Naive thymus-derived CD4-positive, alpha-beta T cell (primary cell): ENCODE data around the gene ACTRT1. TPM values are rescaled to one million over a fixed set of nuclear protein-coding genes. Genes with fewer than 3 reads are reported as not detected.

ENCODE experiments used
- ATAC-seq: fragments of 150-1000 bp; cut with Tn5 transposase; 2 replicates; pipeline ENCODE4 v1.10.0; 2021; ENCODE audit warnings: mild to moderate bottlenecking, moderate library complexity
- CTCF ChIA-PET: fragments of 350-600 bp; sonication (Branson Sonifier 250); formaldehyde crosslinking; loops from one replicate; lab custom pipeline; 2021; ENCODE audit warnings: antibody characterized with exemption; lab: Charles Lee
- POLR2A ChIA-PET: fragments of 350-600 bp; sonication (Branson Sonifier 250); formaldehyde crosslinking; loops from one replicate; lab custom pipeline; 2021; ENCODE audit warnings: antibody characterized with exemption, inconsistent platforms; lab: Charles Lee
- DNase-seq, 9 donors: peaks; one replicate each; pipeline versions ENCODE4 v3.0.0 to v3.0.0-alpha.2; 2020 to 2022; ENCODE audit warnings: mixed read lengths in 1 of 9
- H3K27ac ChIP-seq: one replicate; pipeline ENCODE4 v1.7.0; 2013; ENCODE audit warnings: mild to moderate bottlenecking, low read depth, low read length, moderate library complexity
- H3K27me3 ChIP-seq, 2 donors: one replicate each; pipeline ENCODE4 v1.7.0; 2013; ENCODE audit warnings: low read length in 2 of 2, mild to moderate bottlenecking in 2 of 2, moderate library complexity in 2 of 2; ENCODE audit not compliant: control insufficient read depth in 2 of 2, insufficient read depth in 2 of 2
- H3K36me3 ChIP-seq, 3 experiments: 1 replicate in 2 of 3; 2 replicates in 1 of 3; pipeline ENCODE4 v1.7.0; 2013; ENCODE audit warnings: low read length in 3 of 3, mild to moderate bottlenecking in 3 of 3, moderate library complexity in 1 of 3; ENCODE audit not compliant: insufficient read depth in 3 of 3, control insufficient read depth in 2 of 3
- H3K4me1 ChIP-seq, 2 donors: one replicate each; pipeline ENCODE4 v1.7.0; 2013; ENCODE audit warnings: low read length in 2 of 2, mild to moderate bottlenecking in 2 of 2, moderate library complexity in 1 of 2; ENCODE audit not compliant: control insufficient read depth in 2 of 2, insufficient read depth in 2 of 2
- H3K4me3 ChIP-seq: 2 replicates; pipeline ENCODE4 v1.7.0; 2013; ENCODE audit warnings: mild to moderate bottlenecking, low read length
- H3K9me3 ChIP-seq, 3 experiments: 1 replicate in 2 of 3; 2 replicates in 1 of 3; pipeline ENCODE4 v1.7.0; 2013; ENCODE audit warnings: low read length in 3 of 3; ENCODE audit not compliant: control insufficient read depth in 2 of 3
- H3K27ac Mint-ChIP-seq, 9 donors: one replicate each; pipeline ENCODE4 v1.8.0; 2020 to 2022; ENCODE audit warnings: mixed read lengths in 9 of 9, mild to moderate bottlenecking in 8 of 9, moderate library complexity in 5 of 9, inconsistent platforms in 2 of 9
- H3K27me3 Mint-ChIP-seq, 5 donors: one replicate each; pipeline ENCODE4 v1.8.0; 2021 to 2022; ENCODE audit warnings: mixed read lengths in 5 of 5, mild to moderate bottlenecking in 1 of 5
- H3K36me3 Mint-ChIP-seq, 5 donors: one replicate each; pipeline ENCODE4 v1.8.0; 2020 to 2022; ENCODE audit warnings: mixed read lengths in 5 of 5, mild to moderate bottlenecking in 3 of 5, inconsistent platforms in 1 of 5
- H3K4me1 Mint-ChIP-seq, 7 donors: one replicate each; pipeline ENCODE4 v1.8.0; 2020 to 2022; ENCODE audit warnings: mixed read lengths in 7 of 7, mild to moderate bottlenecking in 3 of 7, inconsistent platforms in 1 of 7
- H3K4me3 Mint-ChIP-seq, 10 donors: one replicate each; pipeline ENCODE4 v1.8.0; 2020 to 2022; ENCODE audit warnings: mild to moderate bottlenecking in 10 of 10, mixed read lengths in 10 of 10, moderate library complexity in 6 of 10, inconsistent platforms in 2 of 10
- H3K9me3 Mint-ChIP-seq, 11 donors: one replicate each; pipeline ENCODE4 v1.8.0; 2020 to 2022; ENCODE audit warnings: mixed read lengths in 11 of 11, mild to moderate bottlenecking in 4 of 11, inconsistent platforms in 1 of 11, moderate library complexity in 1 of 11
- intact Hi-C, 2 donors: fragments of 100-400 bp; cut with micrococcal nuclease; formaldehyde crosslinking; loops; one replicate each; pipeline ENCODE4 v1.15.1; 2023
- polyA plus RNA-seq, 2 donors: library from polyadenylated mRNA; unstranded; fragments of 300-500 nt; fragmentation: Illumina TruSeq; gene quantifications; one replicate each; pipeline ENCODE4 v1.2.3, GENCODE V29; 2021
- total RNA-seq, 6 experiments: library from RNA in 5 of 6; stranded (reverse) in 5 of 6; gene quantifications; 1 replicate in 5 of 6; 2 replicates in 1 of 6; pipeline ENCODE4 v1.2.3 and lab custom pipeline; 2021 to 2026

ACTRT1 gene
- not detected for total RNA-seq
- polyA plus RNA-seq, result not detected
- not detected for total RNA-seq (lab: John Stamatoyannopoulos, UW)

DNA sequence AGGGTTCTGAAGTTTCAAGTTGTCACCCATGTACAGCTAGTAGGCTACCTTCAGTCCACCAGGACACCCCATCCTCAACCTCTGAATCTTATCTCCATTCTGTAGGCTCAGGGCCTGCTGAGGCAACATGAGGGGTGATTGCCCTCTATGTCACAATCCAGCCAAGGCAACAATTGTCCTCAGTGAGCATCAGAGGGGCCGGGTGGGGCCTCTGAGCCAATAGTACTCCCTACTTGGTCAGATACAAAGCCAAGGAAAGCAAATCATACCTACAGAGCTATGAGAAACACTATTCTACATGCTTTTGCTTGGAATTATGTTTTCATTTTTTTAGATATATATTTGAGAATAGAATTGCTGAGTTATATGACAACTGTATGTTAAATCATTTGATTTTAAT is at the start of gene ACTRT1:
ACTRT1 (minus strand) TSS at position 101 of the 400 bp plus-strand sequence. CDS start 197 bp downstream, outside the sequence.
- Mint-ChIP-seq H3K4me1 (no peaks in the 10 kb centered on the region), H3K9me3 (peaks cover 0 to 2% (median 0%) of the 10 kb centered on the region in 11 donors), H3K27ac (no peak within 1 kb of the TSS), H3K27me3 (no peaks in the 10 kb centered on the region), H3K36me3 (no peaks in the 10 kb centered on the region), H3K4me3 (no peak within 1 kb of the TSS)
- Histone ChIP-seq H3K9me3 (no peaks in the 10 kb centered on the region), H3K27ac (no peak within 1 kb of the TSS), H3K4me3 (no peak within 1 kb of the TSS), H3K36me3 (no peaks in the 10 kb centered on the region), H3K27me3 (no peaks in the 10 kb centered on the region), H3K4me1 (no peaks in the 10 kb centered on the region)
- ChIA-PET CTCF (no interaction called here), POLR2A (no interaction called here)
- DNase-seq, result no peak
- ATAC-seq, result no peak
- intact Hi-C loops, result no loop called here

DNA sequence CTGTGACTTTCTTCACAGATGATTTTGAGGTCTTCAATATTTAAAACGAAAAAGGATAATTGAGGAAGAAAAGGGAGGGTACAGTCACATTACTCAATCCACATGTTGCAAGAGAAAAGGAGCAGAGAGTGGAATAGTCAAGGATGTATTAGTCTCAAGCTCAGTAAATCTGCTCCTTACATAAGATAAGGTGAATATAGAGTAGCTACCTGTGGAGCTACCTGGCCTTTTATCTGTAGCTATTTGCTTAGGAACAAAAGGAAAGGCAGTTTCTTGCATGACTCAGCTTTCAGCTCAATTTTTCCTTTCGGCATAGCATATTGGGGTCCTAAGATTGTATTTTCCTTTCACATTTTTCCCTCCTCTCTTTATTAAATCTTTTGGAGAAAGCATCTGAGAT is 26.3 kb upstream of the ACTRT1 start:
- DNase-seq, result no peak
- Histone ChIP-seq H3K9me3 (no peaks in the 10 kb centered on the region), H3K4me3 (no peak overlapping the region), H3K4me1 (no peaks in the 10 kb centered on the region), H3K27me3 (no peaks in the 10 kb centered on the region), H3K36me3 (no peaks in the 10 kb centered on the region), H3K27ac (no peak overlapping the region)
- no peak for ATAC-seq
- ChIA-PET CTCF (no interaction called here), POLR2A (no interaction called here)
- H3K27ac Mint-ChIP-seq, result no peak overlapping the region
- H3K27me3 Mint-ChIP-seq, result no peaks in the 10 kb centered on the region
- H3K4me1 Mint-ChIP-seq, result no peaks in the 10 kb centered on the region
- intact Hi-C loops, result no loop called here
- H3K9me3 Mint-ChIP-seq, result no peaks in the 10 kb centered on the region
- no peak overlapping the region for H3K4me3 Mint-ChIP-seq
- H3K36me3 Mint-ChIP-seq, result no peaks in the 10 kb centered on the region

DNA sequence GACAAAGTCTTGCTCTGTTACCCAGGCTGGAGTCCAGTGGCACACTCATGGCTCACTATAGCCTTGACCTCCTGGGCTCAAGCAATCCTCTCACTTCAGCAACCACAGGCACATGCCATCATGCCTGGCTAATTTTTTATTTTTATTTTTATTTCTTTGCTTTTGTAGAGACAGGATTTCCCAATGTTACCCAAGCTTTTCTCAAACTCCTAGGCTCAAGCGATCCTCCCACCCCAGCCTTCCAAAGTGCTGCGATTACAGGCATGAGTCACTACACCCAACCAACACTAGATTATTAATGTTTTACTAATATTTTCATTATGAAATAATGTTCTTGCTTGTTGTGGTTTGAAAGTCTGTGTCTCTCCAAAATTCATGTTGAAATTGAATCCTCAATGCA is 5.2 kb upstream of the ACTRT1 start:
- peaks cover 0 to 8% (median 5%) of the 10 kb centered on the region in 11 donors for H3K9me3 Mint-ChIP-seq
- POLR2A ChIA-PET, result no interaction called here
- H3K4me1 Mint-ChIP-seq, result no peaks in the 10 kb centered on the region
- no peaks in the 10 kb centered on the region for H3K27me3 Mint-ChIP-seq
- H3K4me3 Mint-ChIP-seq, result no peak overlapping the region
- DNase-seq, result no peak
- ATAC-seq, result no peak
- Histone ChIP-seq H3K4me1 (no peaks in the 10 kb centered on the region), H3K36me3 (no peaks in the 10 kb centered on the region), H3K4me3 (no peak overlapping the region), H3K27me3 (no peaks in the 10 kb centered on the region), H3K27ac (no peak overlapping the region), H3K9me3 (no peaks in the 10 kb centered on the region)
- H3K36me3 Mint-ChIP-seq, result no peaks in the 10 kb centered on the region
- intact Hi-C loops, result no loop called here
- CTCF ChIA-PET, result no interaction called here
- no peak overlapping the region for H3K27ac Mint-ChIP-seq

DNA sequence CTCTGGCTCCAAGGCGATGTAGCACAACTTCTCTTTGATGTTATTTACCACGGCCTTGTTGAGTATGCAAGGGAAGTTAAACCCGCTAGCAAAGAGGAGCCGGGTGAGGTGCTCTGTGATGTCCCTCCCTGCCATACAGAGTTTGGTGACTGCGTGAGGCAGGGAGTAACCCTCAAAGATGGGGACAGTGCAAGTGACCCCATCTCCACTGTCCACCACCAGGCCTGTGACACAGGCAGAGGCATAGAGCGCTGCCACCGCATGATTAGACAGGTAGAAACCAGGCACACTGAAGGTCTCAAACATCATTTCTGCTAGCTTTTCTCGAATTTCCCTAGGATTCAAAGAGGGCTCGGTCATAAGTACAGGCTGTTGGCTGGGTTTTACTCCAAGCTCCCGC is 677 bp downstream of the ACTRT1 start:
- no peaks in the 10 kb centered on the region for H3K36me3 ChIP-seq
- CTCF ChIA-PET, result no interaction called here
- H3K27me3 ChIP-seq, result no peaks in the 10 kb centered on the region
- intact Hi-C loops, result no loop called here
- H3K4me3 ChIP-seq, result no peak overlapping the region
- no peaks in the 10 kb centered on the region for H3K4me1 ChIP-seq
- DNase-seq (no peak), ATAC-seq (no peak)
- POLR2A ChIA-PET, result no interaction called here
- H3K36me3 Mint-ChIP-seq, result no peaks in the 10 kb centered on the region
- no peaks in the 10 kb centered on the region for H3K27me3 Mint-ChIP-seq
- H3K27ac Mint-ChIP-seq, result no peak overlapping the region
- H3K4me3 Mint-ChIP-seq, result no peak overlapping the region
- no peaks in the 10 kb centered on the region for H3K4me1 Mint-ChIP-seq
- H3K27ac ChIP-seq, result no peak overlapping the region
- H3K9me3 Mint-ChIP-seq, result peaks cover 0 to 2% (median 0%) of the 10 kb centered on the region in 11 donors
- no peaks in the 10 kb centered on the region for H3K9me3 ChIP-seq

DNA sequence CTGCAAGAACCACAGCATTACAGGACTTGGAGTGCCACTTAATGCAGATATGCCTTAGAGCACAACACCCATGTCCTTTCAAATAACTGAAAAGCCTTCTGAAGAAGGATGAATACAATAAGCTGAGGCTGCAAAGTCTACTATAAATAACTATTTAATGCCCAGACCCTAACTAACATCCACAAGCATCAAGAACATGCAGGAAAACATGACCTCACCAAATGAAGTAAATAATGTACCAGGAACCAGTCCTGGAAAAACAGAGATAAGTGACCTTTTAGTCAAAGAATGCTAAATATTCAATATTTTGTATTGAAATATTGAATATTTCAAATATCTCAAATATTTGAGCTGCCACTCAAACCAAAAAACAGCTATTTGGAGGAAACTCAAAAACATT is 16.9 kb downstream of the ACTRT1 start:
- POLR2A ChIA-PET, result no interaction called here
- no peaks in the 10 kb centered on the region for H3K27me3 Mint-ChIP-seq
- no peak overlapping the region for H3K27ac ChIP-seq
- no peak for DNase-seq
- ATAC-seq, result no peak
- no peaks in the 10 kb centered on the region for H3K36me3 Mint-ChIP-seq
- H3K36me3 ChIP-seq, result no peaks in the 10 kb centered on the region
- no peaks in the 10 kb centered on the region for H3K9me3 ChIP-seq
- no peaks in the 10 kb centered on the region for H3K27me3 ChIP-seq
- no peak overlapping the region for H3K4me3 ChIP-seq
- no peak overlapping the region for H3K4me3 Mint-ChIP-seq
- CTCF ChIA-PET, result no interaction called here
- intact Hi-C loops, result no loop called here
- no peaks in the 10 kb centered on the region for H3K4me1 Mint-ChIP-seq
- no peaks in the 10 kb centered on the region for H3K9me3 Mint-ChIP-seq
- no peaks in the 10 kb centered on the region for H3K4me1 ChIP-seq
- no peak overlapping the region for H3K27ac Mint-ChIP-seq

DNA sequence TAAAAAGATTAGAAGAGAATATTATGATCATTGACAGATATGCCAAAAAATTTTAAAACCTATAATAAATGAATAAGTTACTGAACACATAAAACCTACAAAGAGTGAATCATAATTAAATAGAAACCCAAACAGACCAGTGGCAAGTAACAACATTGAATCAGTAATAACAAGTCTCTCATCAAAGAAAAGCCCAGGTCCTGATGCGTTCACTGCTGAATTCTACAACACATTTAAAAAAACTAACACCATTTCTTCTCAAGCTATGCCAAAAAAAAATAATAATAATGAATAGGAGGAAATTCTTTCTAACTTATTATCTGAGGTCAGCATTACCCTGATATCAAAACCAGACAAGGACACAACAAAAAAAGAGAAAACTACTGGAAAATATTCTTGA is 30.6 kb downstream of the ACTRT1 start:
- DNase-seq, result no peak
- Histone ChIP-seq H3K27ac (no peak overlapping the region), H3K4me3 (no peak overlapping the region), H3K9me3 (no peaks in the 10 kb centered on the region), H3K36me3 (no peaks in the 10 kb centered on the region), H3K4me1 (no peaks in the 10 kb centered on the region), H3K27me3 (no peaks in the 10 kb centered on the region)
- ChIA-PET POLR2A (no interaction called here), CTCF (no interaction called here)
- ATAC-seq, result no peak
- Mint-ChIP-seq H3K4me3 (no peak overlapping the region), H3K27ac (no peak overlapping the region), H3K4me1 (no peaks in the 10 kb centered on the region), H3K36me3 (no peaks in the 10 kb centered on the region), H3K27me3 (no peaks in the 10 kb centered on the region), H3K9me3 (peaks cover 0 to 7% (median 0%) of the 10 kb centered on the region in 11 donors)
- intact Hi-C loops, result no loop called here

DNA sequence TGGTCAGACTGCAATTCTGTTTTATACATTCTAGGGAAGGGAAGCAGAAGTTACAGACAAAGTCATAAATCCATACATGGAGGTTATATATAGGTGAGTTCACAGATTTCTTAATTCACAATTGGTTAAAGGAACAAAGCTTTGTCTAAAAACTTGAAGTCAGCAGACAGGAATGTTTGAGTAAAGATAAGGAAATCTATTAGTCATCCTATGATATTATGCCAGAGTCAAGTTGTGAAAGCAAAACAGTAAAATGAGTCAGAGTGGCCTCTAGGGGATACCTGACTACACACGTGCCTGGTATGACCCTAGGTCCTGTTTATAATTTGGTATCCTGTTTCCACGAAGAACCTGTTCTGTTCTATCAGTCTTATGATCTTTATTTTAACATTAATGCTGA is 31.5 kb downstream of the ACTRT1 start:
- Histone ChIP-seq H3K4me3 (no peak overlapping the region), H3K36me3 (no peaks in the 10 kb centered on the region), H3K4me1 (no peaks in the 10 kb centered on the region), H3K27me3 (no peaks in the 10 kb centered on the region), H3K9me3 (no peaks in the 10 kb centered on the region), H3K27ac (no peak overlapping the region)
- CTCF ChIA-PET, result no interaction called here
- H3K36me3 Mint-ChIP-seq, result no peaks in the 10 kb centered on the region
- H3K4me3 Mint-ChIP-seq, result no peak overlapping the region
- POLR2A ChIA-PET, result no interaction called here
- no peaks in the 10 kb centered on the region for H3K27me3 Mint-ChIP-seq
- peaks cover 0 to 10% (median 2%) of the 10 kb centered on the region in 11 donors for H3K9me3 Mint-ChIP-seq
- H3K4me1 Mint-ChIP-seq, result no peaks in the 10 kb centered on the region
- DNase-seq, result no peak
- H3K27ac Mint-ChIP-seq, result no peak overlapping the region
- intact Hi-C loops, result no loop called here
- ATAC-seq, result no peak
